Measurements from ENCODE around the gene ADCY4.

DNA sequence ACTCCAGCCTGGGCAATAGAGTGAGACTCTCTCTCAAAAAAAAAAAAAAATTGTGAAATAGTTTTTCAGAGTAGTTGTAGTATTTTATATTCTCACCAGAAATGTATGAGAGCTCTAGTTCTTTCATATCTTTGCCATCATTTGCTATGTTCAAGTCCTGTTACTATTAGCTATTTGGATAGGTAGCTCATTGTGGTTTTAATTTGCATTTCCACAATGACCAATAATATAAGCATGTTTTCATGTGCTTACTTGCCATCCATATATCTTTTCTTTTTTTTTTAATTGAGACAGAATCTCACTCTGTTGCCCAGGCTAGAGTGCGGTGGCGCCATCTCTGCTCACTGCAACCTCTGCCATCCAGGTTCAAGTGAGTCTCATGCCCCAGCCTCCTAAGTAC, 13.3 kb upstream of the ADCY4 start:
- no peak for TF ChIP-seq ZNF274 (IDR thresholded peaks at IDR 0.05; ENCODE audit: low read depth, low read length)
- no peak for TF ChIP-seq YY1 (IDR thresholded peaks at IDR 0.05; ENCODE audit: insufficient read depth, insufficient read length)
- no peak for TF ChIP-seq SUZ12 (IDR thresholded peaks at IDR 0.05; ENCODE audit: extremely low read depth, insufficient read depth, insufficient read length)

Data from NT2/D1 (cell line).